ENCODE data around the gene RETREG3.
"Not testable (repeated sequence)": the region's sequence is repeated elsewhere in the genome, so short reads cannot be mapped to it uniquely, and the experiment has no call there.

GRCh38 chr17:42627032-42627764 is 18.0 kb upstream of the RETREG3 start:
- not testable (repeated sequence) for TF ChIP-seq EZH2 (IDR thresholded peaks at IDR 0.05; ENCODE audit: low read depth, unreplicated experiment); ZNF114 (CRISPR knock-in tag; IDR thresholded peaks at IDR 0.05); POLR2AphosphoS5 (IDR thresholded peaks at IDR 0.05; ENCODE audit: low read depth); REST (IDR thresholded peaks at IDR 0.05; ENCODE audit: unreplicated experiment); EZH2phosphoT487 (IDR thresholded peaks at IDR 0.05; ENCODE audit: unreplicated experiment); JUNB (IDR thresholded peaks at IDR 0.05; ENCODE audit: unreplicated experiment); ZNF462 (CRISPR knock-in tag; IDR thresholded peaks at IDR 0.05); CREB1 (CRISPR knock-in tag; IDR thresholded peaks at IDR 0.05; ENCODE audit: low read depth); STAT1 (IDR thresholded peaks at IDR 0.05; ENCODE audit: unreplicated experiment); NANOG (IDR thresholded peaks at IDR 0.05; ENCODE audit: borderline replicate concordance); ZNF331 (CRISPR knock-in tag; IDR thresholded peaks at IDR 0.05; ENCODE audit: low read depth)
- TF ChIP-seq, protein P1, sequence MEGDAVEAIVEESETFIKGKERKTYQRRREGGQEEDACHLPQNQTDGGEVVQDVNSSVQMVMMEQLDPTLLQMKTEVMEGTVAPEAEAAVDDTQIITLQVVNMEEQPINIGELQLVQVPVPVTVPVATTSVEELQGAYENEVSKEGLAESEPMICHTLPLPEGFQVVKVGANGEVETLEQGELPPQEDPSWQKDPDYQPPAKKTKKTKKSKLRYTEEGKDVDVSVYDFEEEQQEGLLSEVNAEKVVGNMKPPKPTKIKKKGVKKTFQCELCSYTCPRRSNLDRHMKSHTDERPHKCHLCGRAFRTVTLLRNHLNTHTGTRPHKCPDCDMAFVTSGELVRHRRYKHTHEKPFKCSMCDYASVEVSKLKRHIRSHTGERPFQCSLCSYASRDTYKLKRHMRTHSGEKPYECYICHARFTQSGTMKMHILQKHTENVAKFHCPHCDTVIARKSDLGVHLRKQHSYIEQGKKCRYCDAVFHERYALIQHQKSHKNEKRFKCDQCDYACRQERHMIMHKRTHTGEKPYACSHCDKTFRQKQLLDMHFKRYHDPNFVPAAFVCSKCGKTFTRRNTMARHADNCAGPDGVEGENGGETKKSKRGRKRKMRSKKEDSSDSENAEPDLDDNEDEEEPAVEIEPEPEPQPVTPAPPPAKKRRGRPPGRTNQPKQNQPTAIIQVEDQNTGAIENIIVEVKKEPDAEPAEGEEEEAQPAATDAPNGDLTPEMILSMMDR (conservative IDR thresholded peaks at IDR 0.05; ENCODE audit: low read depth in 2 of 2) = not testable (repeated sequence)
- TF ChIP-seq, protein P2, sequence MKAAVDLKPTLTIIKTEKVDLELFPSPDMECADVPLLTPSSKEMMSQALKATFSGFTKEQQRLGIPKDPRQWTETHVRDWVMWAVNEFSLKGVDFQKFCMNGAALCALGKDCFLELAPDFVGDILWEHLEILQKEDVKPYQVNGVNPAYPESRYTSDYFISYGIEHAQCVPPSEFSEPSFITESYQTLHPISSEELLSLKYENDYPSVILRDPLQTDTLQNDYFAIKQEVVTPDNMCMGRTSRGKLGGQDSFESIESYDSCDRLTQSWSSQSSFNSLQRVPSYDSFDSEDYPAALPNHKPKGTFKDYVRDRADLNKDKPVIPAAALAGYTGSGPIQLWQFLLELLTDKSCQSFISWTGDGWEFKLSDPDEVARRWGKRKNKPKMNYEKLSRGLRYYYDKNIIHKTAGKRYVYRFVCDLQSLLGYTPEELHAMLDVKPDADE (IDR thresholded peaks at IDR 0.05) = not testable (repeated sequence)
